Gastrocnemius medialis (tissue), 4 donors: ENCODE measurements around the gene ANO6. TPM values are rescaled to one million over a fixed set of nuclear protein-coding genes. Genes with fewer than 3 reads are reported as not detected.

ENCODE experiments used
- ATAC-seq, 2 donors: fragments of 150-250 bp; one replicate each; pipeline ENCODE4 v1.9.1; 2016
- DNase-seq, 2 donors: peaks; one replicate each; pipeline ENCODE4 v3.0.0-alpha.2; 2019
- H3K27ac ChIP-seq, 4 donors: fragments of 200-600 bp; sonication (generic); 1 replicate in 1 of 4; 2 replicates in 3 of 4; pipeline ENCODE4 v1.5.1; 2016 to 2018; ENCODE audit warnings: mild to moderate bottlenecking in 2 of 4, moderate library complexity in 1 of 4
- H3K27me3 ChIP-seq, 3 donors: fragments of 200-600 bp; sonication (generic) in 2 of 3; 1 replicate in 1 of 3; 2 replicates in 2 of 3; pipeline versions ENCODE4 v1.5.1 to v1.6.0; 2016 to 2019; ENCODE audit warnings: mild to moderate bottlenecking in 1 of 3, moderate library complexity in 1 of 3
- H3K36me3 ChIP-seq, 2 donors: fragments of 200-600 bp; sonication (generic) in 1 of 2; one replicate each; pipeline ENCODE4 v1.5.1; 2017 to 2018
- H3K4me1 ChIP-seq, 2 donors: fragments of 200-600 bp; sonication (generic) in 1 of 2; one replicate each; pipeline ENCODE4 v1.5.1; 2016 to 2017; ENCODE audit warnings: mild to moderate bottlenecking in 2 of 2
- H3K4me3 ChIP-seq, 4 donors: fragments of 200-600 bp; sonication (generic) in 3 of 4; 1 replicate in 1 of 4; 2 replicates in 3 of 4; pipeline ENCODE4 v1.5.1; 2016 to 2019; ENCODE audit warnings: mild to moderate bottlenecking in 2 of 4
- H3K9me3 ChIP-seq, 3 donors: fragments of 200-600 bp; sonication (generic) in 2 of 3; 1 replicate in 1 of 3; 2 replicates in 2 of 3; pipeline ENCODE4 v1.5.1; 2016 to 2019
- POLR2A ChIP-seq, 2 donors: fragments of 450-650 bp; IDR thresholded peaks; one replicate each; pipeline ENCODE4 v1.6.1; 2017; ENCODE audit warnings: antibody characterized with exemption in 2 of 2, mild to moderate bottlenecking in 2 of 2, moderate library complexity in 2 of 2
- in situ Hi-C, 4 donors: fragments of 200-750 bp; cut with MboI; loops; one replicate each; pipeline versions ENCODE4 v1.15.0 to v1.8.0; 2017; ENCODE audit warnings: low sequenced_read_pairs in 4 of 4
- intact Hi-C: fragments of 100-400 bp; cut with DNase I; formaldehyde crosslinking; loops from one replicate; pipeline ENCODE4 v1.15.1; 2023; ENCODE audit warnings: low total_unique reads
- total RNA-seq, 4 donors: library from RNA; depleted of rRNA; stranded (reverse); fragments of >200 nt; gene quantifications; one replicate each; pipeline versions ENCODE4 v1.1.0 to v1.2.3, GENCODE V29; 2016
- TF ChIP-seq, protein P1 (sequence below), 5 experiments: fragments of 450-650 bp in 3 of 5; fragments of 200-600 bp in 2 of 5; sonication (generic) in 2 of 5; IDR thresholded peaks in 4 of 5; conservative IDR thresholded peaks in 1 of 5; 1 replicate in 4 of 5; 2 replicates in 1 of 5; pipeline ENCODE4 v1.5.1; 2016 to 2019; ENCODE audit warnings: antibody characterized with exemption in 5 of 5, mild to moderate bottlenecking in 3 of 5, moderate library complexity in 3 of 5

Gene ANO6
- total RNA-seq, 4 donors from 2014 or later, result 75.4 to 100 (median 91.8) TPM

DNA sequence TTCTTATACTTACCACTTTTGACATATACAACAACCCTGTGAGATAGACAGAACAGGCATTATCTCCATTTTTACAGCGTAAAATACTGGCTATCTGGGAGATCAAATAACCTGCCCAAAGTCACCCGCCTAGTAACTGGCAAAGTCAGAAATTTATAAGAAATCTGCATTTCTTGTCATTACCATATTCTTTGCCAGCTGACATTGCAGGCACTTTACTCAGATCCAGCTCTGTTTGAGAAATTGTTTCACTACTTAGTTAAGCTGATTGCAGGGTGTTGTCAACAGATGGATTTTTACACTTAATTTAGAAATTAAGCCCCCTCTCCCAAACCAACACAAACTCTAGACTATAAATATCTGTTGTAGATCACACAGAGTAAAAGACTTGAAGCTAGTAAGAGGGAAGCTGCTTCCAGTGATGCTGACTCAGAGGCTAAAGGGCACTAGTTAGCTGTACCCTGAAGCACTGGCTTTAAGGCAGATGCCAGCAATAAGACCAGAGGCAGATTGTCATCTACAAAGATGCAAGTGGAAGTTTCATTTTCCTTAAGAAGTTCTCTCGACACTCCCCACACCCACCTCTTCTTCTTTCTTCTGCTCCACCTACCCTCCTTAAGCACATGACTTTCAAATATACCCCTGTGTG is 153.1 kb downstream of the ANO6 start:
- DNase-seq, result no peak
- Histone ChIP-seq H3K27me3 (no peaks in the 10 kb centered on the region), H3K4me1 (peaks cover 0 to 5% of the 10 kb centered on the region in 2 donors), H3K27ac (no peak overlapping the region), H3K9me3 (peaks cover 0 to 2% (median 0%) of the 10 kb centered on the region in 3 donors), H3K36me3 (peaks cover 0 to 34% of the 10 kb centered on the region in 2 donors), H3K4me3 (no peak overlapping the region)
- intact Hi-C loops (no loop called here), in situ Hi-C loops (no loop called here)
- ATAC-seq, result no peak
- no peak for TF ChIP-seq POLR2A (IDR thresholded peaks at IDR 0.05)
- TF ChIP-seq, protein P1, sequence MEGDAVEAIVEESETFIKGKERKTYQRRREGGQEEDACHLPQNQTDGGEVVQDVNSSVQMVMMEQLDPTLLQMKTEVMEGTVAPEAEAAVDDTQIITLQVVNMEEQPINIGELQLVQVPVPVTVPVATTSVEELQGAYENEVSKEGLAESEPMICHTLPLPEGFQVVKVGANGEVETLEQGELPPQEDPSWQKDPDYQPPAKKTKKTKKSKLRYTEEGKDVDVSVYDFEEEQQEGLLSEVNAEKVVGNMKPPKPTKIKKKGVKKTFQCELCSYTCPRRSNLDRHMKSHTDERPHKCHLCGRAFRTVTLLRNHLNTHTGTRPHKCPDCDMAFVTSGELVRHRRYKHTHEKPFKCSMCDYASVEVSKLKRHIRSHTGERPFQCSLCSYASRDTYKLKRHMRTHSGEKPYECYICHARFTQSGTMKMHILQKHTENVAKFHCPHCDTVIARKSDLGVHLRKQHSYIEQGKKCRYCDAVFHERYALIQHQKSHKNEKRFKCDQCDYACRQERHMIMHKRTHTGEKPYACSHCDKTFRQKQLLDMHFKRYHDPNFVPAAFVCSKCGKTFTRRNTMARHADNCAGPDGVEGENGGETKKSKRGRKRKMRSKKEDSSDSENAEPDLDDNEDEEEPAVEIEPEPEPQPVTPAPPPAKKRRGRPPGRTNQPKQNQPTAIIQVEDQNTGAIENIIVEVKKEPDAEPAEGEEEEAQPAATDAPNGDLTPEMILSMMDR (IDR thresholded peaks at IDR 0.05 in 4 of 5, conservative IDR thresholded peaks at IDR 0.05 in 1 of 5), result no peak

- Histone ChIP-seq H3K36me3 (peaks cover 5 to 48% of the 10 kb centered on the region in 2 donors), H3K9me3 (no peaks in the 10 kb centered on the region), H3K4me1 (no peaks in the 10 kb centered on the region), H3K4me3 (no peak overlapping the region), H3K27me3 (no peaks in the 10 kb centered on the region), H3K27ac (no peak overlapping the region)
- ATAC-seq (no peak), DNase-seq (no peak)
- TF ChIP-seq POLR2A (IDR thresholded peaks at IDR 0.05), result no peak
- TF ChIP-seq, protein P1 (IDR thresholded peaks at IDR 0.05 in 4 of 5, conservative IDR thresholded peaks at IDR 0.05 in 1 of 5), result no peak
- intact Hi-C loops (no loop called here), in situ Hi-C loops (loop anchor here in 1 of 4 donors (25.0 kb wide), 1 partner anchor 166 kb away; the partner anchor contains the start of gene ANO6)
Measured at GRCh38 chr12:45377815-45378214, 161.9 kb downstream of the ANO6 start.

DNA sequence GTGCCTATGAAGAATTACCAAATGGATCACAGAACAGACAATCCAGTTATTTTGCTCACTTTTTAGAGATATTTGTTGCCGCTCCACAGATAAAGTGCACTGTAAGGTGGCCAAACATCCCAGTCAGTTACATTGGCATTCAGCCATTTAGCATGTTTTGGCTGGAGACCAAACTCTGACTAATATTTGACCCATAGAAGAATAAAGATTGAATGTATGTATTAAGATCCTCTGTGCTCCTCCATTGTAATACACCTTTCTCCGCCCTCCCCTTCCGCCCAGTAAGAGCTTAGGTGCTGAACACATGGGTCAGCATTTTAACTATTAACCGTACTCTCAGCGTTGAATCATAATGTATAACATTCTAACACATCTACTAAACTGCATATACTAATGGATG is 163.4 kb downstream of the ANO6 start:
- Histone ChIP-seq H3K27ac (no peak overlapping the region), H3K27me3 (no peaks in the 10 kb centered on the region), H3K4me3 (no peak overlapping the region), H3K4me1 (no peaks in the 10 kb centered on the region), H3K36me3 (peaks cover 5 to 63% of the 10 kb centered on the region in 2 donors), H3K9me3 (no peaks in the 10 kb centered on the region)
- in situ Hi-C loops, result loop anchor here in 1 of 4 donors (25.0 kb wide), 1 partner anchor 167 kb away; the partner anchor contains the start of gene ANO6
- DNase-seq (no peak), ATAC-seq (no peak)
- TF ChIP-seq POLR2A (IDR thresholded peaks at IDR 0.05), result no peak
- TF ChIP-seq, protein P1 (IDR thresholded peaks at IDR 0.05 in 4 of 5, conservative IDR thresholded peaks at IDR 0.05 in 1 of 5), result no peak
- intact Hi-C loops, result no loop called here

- Histone ChIP-seq H3K27ac (no peak overlapping the region), H3K4me1 (no peaks in the 10 kb centered on the region), H3K9me3 (no peaks in the 10 kb centered on the region), H3K4me3 (no peak overlapping the region), H3K36me3 (peaks cover 5 to 83% of the 10 kb centered on the region in 2 donors), H3K27me3 (no peaks in the 10 kb centered on the region)
- no peak for DNase-seq
- TF ChIP-seq, protein P1 (IDR thresholded peaks at IDR 0.05 in 4 of 5, conservative IDR thresholded peaks at IDR 0.05 in 1 of 5), result no peak
- TF ChIP-seq POLR2A (IDR thresholded peaks at IDR 0.05), result no peak
- in situ Hi-C loops (loop anchor here in 2 of 4 donors (10.0 to 25.0 kb wide), 2 partner anchors 167 to 169 kb away; partner anchors contain the start of gene ANO6 (in 2 of the 2)), intact Hi-C loops (no loop called here)
- no peak for ATAC-seq
Measured at GRCh38 chr12:45381351-45381750, 165.5 kb downstream of the ANO6 start.
